Mesothelial cell of epicardium (in vitro differentiated cells): ENCODE data around the gene VRK3. TPM values are rescaled to one million over a fixed set of nuclear protein-coding genes. Genes with fewer than 3 reads are reported as not detected.

Source experiments
- DNase-seq, 2 experiments: peaks; one replicate each; pipeline ENCODE4 v3.0.0; 2021; ENCODE audit warnings: low spot score in 2 of 2; ENCODE audit not compliant: unreplicated experiment in 2 of 2
- H3K27ac Mint-ChIP-seq: 2 replicates; pipeline ENCODE4 v1.8.0; 2021; ENCODE audit warnings: mixed read lengths
- H3K27me3 Mint-ChIP-seq: 2 replicates; pipeline ENCODE4 v1.8.0; 2021; ENCODE audit warnings: low read depth, mixed read lengths
- H3K36me3 Mint-ChIP-seq: 2 replicates; pipeline ENCODE4 v1.8.0; 2021; ENCODE audit warnings: mixed read lengths
- H3K4me1 Mint-ChIP-seq: 2 replicates; pipeline ENCODE4 v1.8.0; 2021; ENCODE audit warnings: mixed read lengths
- H3K4me3 Mint-ChIP-seq: 2 replicates; pipeline ENCODE4 v1.8.0; 2021; ENCODE audit warnings: mild to moderate bottlenecking, moderate library complexity, mixed read lengths
- H3K9me3 Mint-ChIP-seq: 2 replicates; pipeline ENCODE4 v1.8.0; 2021; ENCODE audit warnings: mixed read lengths
- total RNA-seq: library from RNA; stranded (reverse); gene quantifications from 3 replicates; pipeline ENCODE4 v1.2.1, GENCODE V29; 2021
- TF ChIP-seq, protein P1 (sequence below): fragments of 200-600 bp; sonication (generic); IDR thresholded peaks from one replicate; pipeline ENCODE4 v1.5.0; 2021; ENCODE audit warnings: antibody characterized with exemption; ENCODE audit not compliant: unreplicated experiment

VRK3 gene
- total RNA-seq, 1 donor from 2014 or later: 40.1 TPM

DNA sequence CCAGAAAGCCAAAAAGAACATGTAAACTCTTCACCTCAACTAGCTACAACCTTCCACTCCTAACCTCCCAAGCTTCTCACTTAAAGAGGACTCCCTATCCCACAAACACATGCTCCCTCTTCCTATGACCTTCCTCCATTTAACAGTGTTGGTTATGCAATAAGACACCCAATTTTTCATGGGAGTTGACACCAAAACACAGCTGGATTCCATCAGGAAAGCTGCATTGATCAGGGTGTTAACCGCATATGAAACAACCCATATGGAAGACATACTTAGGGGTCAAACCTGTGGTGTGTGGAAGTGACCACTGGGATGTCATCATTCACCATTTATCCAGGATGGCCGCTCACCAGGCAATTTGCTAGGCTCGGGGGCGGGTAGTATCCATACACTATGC, 22.5 kb upstream of the VRK3 start:
- TF ChIP-seq, protein P1, sequence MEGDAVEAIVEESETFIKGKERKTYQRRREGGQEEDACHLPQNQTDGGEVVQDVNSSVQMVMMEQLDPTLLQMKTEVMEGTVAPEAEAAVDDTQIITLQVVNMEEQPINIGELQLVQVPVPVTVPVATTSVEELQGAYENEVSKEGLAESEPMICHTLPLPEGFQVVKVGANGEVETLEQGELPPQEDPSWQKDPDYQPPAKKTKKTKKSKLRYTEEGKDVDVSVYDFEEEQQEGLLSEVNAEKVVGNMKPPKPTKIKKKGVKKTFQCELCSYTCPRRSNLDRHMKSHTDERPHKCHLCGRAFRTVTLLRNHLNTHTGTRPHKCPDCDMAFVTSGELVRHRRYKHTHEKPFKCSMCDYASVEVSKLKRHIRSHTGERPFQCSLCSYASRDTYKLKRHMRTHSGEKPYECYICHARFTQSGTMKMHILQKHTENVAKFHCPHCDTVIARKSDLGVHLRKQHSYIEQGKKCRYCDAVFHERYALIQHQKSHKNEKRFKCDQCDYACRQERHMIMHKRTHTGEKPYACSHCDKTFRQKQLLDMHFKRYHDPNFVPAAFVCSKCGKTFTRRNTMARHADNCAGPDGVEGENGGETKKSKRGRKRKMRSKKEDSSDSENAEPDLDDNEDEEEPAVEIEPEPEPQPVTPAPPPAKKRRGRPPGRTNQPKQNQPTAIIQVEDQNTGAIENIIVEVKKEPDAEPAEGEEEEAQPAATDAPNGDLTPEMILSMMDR: no peak
- H3K4me3 Mint-ChIP-seq: no peak overlapping the region
- no peak for DNase-seq
- H3K27ac Mint-ChIP-seq: no peak overlapping the region
- peaks cover 60% of the 10 kb centered on the region for H3K36me3 Mint-ChIP-seq
- H3K4me1 Mint-ChIP-seq: peaks cover 5% of the 10 kb centered on the region
- H3K27me3 Mint-ChIP-seq: peaks cover 2% of the 10 kb centered on the region
- H3K9me3 Mint-ChIP-seq: peaks cover 54% of the 10 kb centered on the region

DNA sequence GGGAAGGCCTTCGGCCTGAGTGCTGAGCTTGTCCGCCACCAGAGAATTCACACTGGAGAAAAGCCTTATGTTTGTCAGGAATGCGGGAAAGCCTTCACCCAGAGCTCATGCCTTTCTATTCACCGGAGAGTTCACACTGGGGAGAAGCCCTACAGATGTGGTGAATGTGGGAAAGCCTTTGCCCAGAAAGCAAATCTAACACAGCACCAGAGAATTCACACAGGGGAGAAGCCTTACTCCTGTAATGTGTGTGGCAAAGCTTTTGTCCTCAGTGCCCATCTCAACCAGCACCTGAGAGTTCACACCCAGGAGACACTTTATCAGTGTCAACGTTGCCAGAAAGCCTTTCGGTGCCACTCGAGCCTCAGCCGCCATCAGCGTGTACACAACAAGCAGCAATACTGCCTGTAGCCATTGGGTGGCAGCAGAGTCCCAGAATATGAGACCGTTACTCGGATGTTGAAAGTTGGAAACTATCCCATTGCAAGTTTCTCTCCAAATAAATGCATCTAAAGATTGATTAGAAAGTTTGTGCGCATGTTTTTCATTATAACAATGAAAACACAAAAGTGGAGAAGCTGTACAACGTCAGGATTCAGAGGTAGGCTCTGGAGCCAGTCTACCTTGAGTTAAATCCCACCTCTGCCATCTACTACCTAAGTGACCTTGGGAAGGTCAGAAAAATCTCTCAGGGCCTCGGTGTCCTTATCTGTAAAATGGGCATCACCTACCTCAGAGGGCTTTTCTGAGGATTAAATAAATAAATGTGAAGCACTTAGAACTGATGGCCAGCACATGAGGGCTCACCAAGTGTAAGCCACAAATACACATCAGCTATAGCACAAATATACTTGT, 21.7 kb upstream of the VRK3 start:
- Mint-ChIP-seq H3K27ac (no peak overlapping the region), H3K36me3 (peaks cover 68% of the 10 kb centered on the region), H3K27me3 (peaks cover 2% of the 10 kb centered on the region), H3K4me3 (no peak overlapping the region), H3K9me3 (peaks cover 62% of the 10 kb centered on the region), H3K4me1 (peaks cover 5% of the 10 kb centered on the region)
- TF ChIP-seq, protein P1: no peak
- no peak for DNase-seq

DNA sequence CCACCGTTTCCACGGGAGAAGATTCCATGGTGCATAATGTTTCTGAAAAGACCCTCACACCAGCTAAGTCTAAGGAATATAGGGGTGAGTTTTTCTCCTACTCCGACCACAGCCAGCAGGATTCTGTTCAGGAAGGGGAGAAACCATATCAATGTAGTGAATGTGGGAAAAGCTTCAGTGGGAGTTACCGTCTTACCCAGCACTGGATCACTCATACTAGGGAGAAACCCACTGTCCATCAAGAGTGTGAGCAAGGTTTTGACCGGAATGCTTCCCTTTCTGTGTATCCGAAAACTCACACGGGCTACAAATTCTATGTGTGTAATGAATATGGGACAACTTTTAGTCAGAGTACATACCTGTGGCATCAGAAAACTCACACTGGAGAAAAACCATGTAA, 19.8 kb upstream of the VRK3 start:
- no peaks in the 10 kb centered on the region for H3K27me3 Mint-ChIP-seq
- no peaks in the 10 kb centered on the region for H3K4me1 Mint-ChIP-seq
- TF ChIP-seq, protein P1: no peak
- peaks cover 87% of the 10 kb centered on the region for H3K36me3 Mint-ChIP-seq
- H3K4me3 Mint-ChIP-seq: no peak overlapping the region
- peaks cover 63% of the 10 kb centered on the region for H3K9me3 Mint-ChIP-seq
- DNase-seq: no peak
- H3K27ac Mint-ChIP-seq: no peak overlapping the region

DNA sequence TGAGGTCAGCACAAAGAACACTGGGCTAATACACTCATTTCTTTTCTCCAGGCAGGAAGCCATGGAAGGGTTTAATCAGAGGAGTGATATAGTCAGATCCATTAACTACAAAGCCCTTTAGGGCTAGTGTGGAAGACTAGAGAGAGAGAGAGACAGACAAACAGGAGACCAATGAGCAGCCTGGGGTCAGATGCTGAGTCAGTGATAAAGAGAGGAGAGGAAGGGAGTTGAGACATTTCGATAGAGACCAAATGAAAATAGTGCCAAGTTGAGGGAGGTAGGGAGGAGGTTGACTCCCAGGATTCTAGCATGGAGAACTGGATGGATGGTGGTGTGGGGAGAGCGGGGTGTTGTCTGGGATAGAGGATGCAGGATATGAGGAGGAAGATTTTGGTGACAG, 18.8 kb upstream of the VRK3 start:
- Mint-ChIP-seq H3K27me3 (no peaks in the 10 kb centered on the region), H3K4me1 (no peaks in the 10 kb centered on the region), H3K4me3 (no peak overlapping the region), H3K27ac (no peak overlapping the region), H3K9me3 (peaks cover 63% of the 10 kb centered on the region), H3K36me3 (peaks cover 96% of the 10 kb centered on the region)
- no peak for DNase-seq
- TF ChIP-seq, protein P1: no peak

DNA sequence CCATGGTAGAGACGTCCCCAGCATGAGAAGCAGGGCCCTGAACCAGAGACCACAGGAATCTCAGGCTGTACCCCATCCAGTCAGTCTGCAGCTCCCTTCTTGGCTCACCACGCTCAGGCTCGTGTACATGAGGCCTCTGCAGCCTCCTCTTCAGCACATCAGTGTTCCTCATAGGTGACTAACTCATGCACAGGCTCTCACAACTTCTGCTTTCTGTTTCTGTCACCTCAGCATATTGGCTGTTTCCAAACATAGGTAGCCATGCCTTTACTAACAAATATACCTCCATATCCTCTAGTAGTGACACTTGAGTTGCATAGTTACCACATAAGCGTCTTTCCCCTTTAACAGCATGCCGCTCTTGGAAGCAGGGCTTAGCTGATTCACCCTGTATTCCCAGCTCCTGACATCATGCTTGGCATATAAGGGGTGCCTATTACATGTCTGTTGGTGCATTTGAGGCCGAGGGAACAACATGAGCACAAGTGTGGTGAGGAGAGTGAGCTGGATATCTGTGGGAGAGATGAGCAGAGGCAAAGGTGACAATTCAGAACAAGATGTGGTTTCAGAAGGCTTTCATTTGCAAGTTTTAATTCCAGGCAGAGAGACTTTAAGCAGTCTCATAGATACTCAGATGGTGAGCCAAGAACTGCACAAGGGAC, 17.3 kb upstream of the VRK3 start:
- Mint-ChIP-seq H3K9me3 (peaks cover 50% of the 10 kb centered on the region), H3K36me3 (peaks cover 85% of the 10 kb centered on the region), H3K4me1 (no peaks in the 10 kb centered on the region), H3K4me3 (no peak overlapping the region), H3K27ac (no peak overlapping the region), H3K27me3 (no peaks in the 10 kb centered on the region)
- TF ChIP-seq, protein P1: no peak
- no peak for DNase-seq
